CD1c-positive myeloid dendritic cell (primary cell): ENCODE data around the gene TRA2B.

Experiments used
- DNase-seq: peaks from one replicate; pipeline ENCODE4 v3.0.0-alpha.2; 2016; ENCODE audit errors: extremely low spot score

Gene TRA2B

DNA sequence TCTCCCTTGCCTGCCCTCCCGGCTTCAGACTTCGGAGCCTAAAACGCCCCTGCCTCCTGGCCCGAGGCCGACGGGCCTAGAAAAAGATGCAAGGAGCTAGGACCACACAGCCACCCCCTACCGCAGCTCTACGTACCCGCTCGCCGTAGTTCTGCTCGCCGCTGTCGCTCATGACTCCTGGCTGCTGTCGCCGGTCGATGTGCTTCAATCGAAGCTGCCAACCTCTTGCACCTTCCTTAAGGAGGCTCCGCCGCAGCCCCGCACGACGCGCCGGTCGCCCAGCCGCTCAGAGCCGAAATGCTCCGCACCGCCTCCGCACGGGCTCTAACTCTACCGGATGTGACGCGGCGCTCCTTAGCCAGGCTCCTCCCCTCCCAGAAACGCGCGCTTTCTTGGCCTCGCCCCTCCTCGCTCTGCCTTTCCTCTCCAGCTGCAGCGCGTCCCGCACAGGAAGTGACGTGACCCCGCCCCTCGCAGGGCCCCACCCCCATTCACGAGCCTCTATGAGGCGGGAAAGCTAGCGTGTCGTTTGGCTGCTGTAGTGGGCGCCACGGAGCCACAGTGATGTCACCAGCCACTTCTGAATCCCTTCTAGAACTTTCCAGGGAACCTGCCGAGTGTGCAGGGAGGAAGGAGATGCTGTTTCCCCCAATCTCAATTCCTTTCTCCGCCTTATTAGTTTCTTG, at the start of gene TRA2B:
TRA2B (minus strand) TSS at position 326 of the 686 bp plus-strand sequence; CDS start at position 172, 154 bp downstream.
- peak; percentile 99 for DNase-seq

DNA sequence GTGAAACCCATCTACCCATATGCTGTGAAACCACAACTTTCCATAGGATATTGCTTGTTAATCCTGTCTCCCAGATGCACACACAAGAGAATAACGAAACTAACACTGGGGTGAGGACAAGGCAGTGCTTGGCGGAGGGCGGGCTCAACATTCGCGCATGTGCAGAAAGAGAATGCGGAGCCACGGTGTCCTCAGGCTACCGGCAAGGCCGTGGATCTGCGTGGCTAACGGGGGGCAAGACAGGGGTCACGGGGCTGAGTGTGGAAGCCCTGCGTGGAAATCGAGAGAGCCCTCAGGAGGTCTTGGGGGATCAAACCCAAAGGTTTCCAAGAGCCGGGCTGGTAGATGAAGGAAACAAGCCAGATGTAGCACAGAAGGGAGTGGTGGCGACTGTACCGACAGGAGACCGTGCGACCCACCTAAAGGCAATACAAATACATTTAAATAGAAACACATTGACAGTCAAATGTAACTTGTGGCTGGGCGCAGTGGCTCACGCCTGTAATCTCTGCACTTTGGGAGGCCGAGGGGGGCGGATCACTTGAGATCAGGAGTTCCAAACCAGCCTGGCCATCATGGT, 48.5 kb upstream of the TRA2B start:
- no peak for DNase-seq

DNA sequence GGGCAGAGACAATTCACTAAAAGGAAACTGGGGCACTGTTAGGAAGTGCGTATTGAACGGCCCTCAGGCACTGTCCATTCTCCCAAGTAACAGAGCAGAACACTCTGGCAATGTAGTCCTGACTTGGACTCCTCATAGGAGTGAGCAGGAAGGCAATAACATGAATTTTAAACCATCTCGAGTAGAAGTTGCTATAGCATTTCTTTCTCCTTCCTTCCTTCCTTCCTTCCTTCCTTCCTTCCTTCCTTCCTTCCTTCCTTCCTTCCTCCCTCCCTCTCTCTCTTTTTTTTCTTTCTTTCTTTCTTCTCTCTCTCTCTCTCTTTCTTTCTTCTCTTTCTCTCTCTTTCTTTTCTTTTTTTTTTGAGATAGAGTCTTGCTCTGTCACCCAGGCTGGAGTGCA, 46.4 kb upstream of the TRA2B start:
- DNase-seq: no peak

DNA sequence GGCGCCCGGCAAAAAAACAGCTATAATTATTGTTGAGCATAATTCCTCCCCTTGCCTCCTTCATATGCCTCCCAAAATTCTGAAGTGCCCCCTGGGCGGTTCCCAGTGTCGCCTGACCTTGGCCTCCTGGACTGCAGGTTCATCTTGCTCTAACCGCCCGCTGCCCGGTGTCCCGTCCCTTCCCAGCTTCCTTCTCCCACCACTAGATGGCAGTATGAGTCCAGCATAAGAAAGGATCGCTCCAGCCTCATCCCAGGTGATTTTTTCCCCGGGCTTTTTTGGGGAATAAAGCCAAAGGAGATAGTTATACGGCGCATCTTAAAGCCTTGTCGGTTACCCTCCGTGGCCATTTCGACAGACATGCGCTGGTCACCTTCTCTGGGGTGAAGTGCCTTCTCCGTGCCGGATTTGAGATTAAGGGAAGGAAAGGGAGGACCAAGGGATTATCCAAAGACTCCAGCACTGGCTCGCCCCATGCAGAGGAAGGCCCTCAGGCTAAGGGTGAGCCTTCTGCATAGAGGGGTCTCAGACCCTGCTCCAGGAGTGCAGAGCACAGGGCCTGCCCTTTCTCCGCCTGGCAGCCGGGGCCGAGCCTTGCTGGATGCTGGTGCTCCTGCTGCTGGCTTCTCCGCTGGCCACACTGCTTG, 45.8 kb upstream of the TRA2B start:
- DNase-seq: peak; percentile 75

DNA sequence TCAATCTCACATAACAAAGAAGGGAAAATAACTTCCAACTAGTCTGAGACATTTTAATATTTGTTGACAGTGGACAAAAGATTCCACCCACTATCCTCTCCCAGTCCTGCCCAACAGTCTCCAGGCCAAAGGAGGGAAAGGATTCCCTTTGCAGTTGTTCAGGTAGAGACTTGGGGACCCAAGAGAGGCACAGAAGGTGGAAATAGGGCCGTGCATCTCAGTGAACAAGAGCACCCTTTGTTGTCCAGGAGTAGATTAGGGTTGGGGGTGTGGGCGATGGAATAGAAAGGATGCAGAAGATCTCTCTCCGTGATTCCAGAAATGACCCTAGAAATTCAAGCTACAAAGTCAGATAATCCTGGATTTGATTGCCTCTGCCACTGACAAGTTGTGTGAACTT, 44.8 kb upstream of the TRA2B start:
- DNase-seq: no peak

DNA sequence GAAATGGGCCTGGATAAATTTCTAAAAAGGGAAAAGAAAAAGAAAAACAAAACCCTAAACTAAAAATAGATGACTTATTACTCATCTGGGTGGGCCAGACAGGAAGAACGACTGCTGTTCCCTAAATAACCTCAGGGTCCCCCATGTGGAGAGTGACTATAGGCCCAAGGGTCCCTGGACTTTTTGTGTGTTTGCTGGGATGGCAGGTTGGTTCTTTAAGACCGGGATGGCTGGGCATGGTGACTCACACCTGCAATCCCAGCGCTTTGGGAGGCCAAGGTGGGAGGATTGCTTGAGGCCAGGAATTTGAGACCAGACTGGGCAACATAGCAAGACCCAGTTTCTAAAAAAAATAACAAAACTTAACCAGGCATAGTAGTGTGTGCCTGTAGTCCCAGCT, 43.8 kb upstream of the TRA2B start:
- DNase-seq: no peak

DNA sequence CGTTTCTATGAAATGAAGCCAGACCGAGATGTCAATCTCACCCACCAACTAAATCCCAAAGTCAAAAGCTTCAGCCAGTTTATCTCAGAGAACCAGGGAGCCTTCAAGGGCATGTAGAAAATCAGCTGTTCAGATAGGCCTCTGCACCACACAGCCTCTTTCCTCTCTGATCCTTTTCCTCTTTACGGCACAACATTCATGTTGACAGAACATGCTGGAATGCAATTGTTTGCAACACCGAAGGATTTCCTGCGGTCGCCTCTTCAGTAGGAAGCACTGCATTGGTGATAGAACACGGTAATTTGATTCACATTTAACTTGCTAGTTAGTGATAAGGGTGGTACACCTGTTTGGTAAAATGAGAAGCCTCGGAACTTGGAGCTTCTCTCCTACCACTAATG, 41.9 kb upstream of the TRA2B start:
- DNase-seq: no peak

DNA sequence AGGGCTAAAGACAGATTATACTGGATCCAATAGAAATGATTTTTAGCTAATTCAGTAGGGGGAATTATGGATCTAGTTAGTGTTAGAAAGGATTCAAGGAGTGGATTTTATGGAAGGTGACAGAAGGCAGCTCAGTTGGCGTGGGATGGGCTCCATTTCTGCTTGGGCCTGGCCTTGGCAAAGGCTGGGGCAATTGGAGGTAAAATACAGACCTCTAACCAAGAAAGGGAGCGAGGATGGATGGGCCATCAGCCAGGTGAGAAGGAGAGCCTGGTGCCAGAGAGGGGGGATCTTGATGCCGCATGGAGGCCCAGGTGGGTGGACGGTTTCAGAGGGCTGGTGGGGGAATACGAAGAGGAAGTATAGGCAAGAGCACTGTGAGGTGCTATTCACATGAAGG, 40.7 kb upstream of the TRA2B start:
- no peak for DNase-seq

DNA sequence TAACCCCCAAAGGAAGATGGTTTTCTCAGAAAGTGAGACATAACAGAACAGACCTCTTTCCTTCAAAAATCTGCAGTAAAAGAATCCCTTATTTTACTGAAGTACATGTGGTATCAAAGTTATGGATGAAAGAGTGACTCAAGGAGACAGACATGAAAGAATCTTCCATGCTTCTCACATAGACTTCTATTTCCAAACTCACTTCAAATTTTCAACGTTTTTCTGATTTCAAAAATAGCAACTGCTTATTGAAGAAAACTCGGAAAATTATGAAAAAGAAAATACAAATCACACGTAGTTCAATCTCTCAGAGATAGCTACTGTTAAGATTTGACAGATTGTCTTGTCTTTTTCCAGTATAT, 39.8 kb upstream of the TRA2B start:
- no peak for DNase-seq

DNA sequence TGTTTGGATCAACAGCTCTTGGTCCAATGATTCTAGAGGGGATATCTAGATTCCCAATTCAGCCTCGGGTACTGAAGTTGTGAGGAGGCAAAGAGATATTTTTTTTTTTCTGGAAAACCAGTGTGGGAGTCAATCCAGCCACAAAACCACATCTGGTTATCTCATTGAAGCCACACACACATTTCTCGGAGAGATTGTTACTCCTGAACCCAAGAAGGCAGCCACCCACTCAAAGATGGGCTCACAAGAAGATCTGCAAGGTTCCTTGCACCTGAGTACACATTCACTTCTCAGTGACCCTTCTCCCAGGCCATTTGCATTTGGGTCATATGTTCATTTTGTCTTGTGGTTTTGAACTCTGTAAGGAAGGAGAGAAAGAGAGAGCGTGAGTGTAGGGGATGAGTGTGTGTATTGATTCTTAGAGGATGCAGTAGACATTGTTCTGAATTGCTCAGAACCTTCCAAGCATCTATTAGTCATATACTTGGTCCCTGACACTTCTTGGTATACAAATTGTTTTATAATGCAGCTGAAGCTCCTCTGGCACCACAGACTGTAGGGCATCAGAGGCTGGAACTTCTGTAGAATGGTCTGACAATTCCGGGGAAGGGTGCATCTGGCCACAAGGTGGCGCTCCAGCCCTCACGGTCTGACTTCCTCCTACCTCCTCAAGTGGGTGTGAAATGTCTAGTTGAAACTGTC, 39.3 kb upstream of the TRA2B start:
- DNase-seq: peak; percentile 88

DNA sequence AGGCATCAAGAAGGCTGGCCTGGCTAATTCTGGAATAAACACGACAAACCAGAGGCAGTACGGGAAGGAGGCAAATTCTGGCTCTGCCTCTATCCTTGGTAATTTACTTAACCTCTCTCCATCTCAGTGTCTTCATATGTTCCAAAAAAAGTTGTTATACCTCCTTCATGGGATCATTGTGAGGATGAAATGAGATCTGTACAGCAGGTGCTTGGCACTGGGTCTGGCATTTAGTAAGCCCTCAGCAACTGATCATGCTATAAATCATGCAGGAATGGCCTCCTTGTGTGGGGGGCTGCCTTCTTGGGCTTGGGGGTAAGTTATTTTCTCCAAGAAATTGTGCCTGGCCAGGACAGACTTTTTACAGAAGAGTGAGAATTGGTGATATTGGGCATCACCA, 38.3 kb upstream of the TRA2B start:
- no peak for DNase-seq

DNA sequence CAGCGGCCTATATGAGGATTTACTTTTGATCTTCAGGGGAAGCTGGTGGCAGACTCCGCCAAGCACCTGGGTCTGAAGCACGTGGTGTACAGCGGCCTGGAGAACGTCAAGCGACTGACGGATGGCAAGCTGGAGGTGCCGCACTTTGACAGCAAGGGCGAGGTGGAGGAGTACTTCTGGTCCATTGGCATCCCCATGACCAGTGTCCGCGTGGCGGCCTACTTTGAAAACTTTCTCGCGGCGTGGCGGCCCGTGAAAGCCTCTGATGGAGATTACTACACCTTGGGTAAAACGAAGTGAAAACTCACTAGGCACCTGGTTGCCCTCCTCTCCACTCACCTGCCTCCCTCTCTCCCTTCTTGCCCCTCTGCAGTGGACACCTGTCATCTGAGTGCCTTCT, 33.8 kb upstream of the TRA2B start:
- DNase-seq: no peak

DNA sequence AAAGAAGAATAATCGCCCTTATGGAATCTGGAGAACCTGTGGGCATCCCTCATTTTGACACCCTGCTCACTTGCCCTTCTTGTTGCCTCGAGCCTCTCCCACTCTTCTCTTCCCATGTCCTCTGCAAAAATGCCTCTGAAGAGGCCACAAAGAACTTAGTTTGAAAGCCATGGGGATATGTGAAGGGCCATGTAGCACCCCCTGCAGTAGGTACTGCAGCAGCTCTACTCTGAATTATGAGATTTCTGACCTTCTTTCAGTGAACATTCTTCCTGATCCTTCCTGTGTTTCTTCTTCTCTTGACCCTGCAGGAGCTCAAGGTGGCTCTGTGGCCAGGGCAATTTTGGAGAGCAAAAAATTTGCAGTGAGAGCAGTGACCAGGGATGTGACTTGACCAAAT, 30.4 kb upstream of the TRA2B start:
- DNase-seq: no peak

DNA sequence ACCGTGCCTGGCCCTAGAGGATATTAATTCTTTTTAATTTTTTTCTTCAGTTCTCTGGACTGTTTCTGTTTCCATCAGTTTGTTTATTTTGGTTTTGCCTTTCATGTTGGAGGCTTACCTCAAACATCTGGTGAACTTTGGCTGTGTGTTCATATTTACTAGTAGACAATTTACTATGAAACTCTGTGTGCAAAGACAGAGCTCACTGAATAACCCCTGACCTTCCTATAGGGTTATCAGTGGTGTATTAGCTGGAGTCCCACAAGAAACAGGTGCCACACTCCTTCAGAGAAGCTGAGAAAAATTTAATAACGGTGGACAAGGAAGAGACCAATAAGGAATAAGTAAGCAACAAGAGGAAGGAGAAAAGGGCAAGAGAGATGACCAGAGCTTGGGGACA, 28.8 kb upstream of the TRA2B start:
- no peak for DNase-seq

DNA sequence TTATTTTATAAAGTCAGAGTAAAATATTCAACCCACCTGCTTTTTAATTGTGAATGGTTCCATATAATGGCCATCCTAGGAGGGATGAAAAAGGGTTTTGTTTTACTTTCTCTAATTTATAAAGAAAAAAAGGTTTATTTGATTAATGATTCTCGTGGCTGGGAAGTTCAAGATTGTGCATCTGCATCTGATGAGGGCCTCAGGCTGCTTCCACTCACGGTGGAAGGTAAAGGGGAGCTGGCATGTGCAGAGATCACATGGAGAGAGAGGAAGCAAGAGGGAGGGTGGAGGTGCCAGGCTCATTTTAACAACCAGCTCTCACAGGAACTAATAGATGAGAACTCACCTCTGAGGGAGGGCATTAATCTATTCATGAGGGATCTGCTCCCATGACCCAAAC, 27.7 kb upstream of the TRA2B start:
- no peak for DNase-seq

DNA sequence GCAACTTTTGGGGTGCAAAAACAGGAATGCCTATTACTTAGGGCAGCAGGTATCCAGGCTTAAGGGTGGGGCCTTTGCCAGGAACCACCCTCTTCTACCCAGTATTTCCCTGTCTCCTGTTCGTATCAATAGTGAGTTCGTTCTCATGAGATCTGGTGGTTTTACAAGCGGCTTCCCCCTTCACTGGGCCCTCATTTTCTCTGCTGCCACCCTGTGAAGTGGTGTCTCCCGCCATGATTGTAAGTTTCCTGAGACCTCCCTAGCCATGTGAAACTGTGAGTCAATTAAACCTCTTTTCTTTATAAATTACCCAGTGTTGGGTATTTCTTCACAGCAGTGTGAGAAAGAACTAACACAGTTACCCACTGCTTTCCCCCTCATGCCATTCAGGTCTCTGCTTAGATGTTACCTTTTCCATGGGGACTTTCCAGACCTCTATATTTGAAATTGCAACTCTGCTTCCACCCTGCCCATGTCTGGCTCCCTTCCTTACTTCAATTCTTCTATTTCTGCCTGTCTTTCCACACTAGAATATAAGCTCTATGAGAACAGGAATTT, 23.9 kb upstream of the TRA2B start:
- no peak for DNase-seq

DNA sequence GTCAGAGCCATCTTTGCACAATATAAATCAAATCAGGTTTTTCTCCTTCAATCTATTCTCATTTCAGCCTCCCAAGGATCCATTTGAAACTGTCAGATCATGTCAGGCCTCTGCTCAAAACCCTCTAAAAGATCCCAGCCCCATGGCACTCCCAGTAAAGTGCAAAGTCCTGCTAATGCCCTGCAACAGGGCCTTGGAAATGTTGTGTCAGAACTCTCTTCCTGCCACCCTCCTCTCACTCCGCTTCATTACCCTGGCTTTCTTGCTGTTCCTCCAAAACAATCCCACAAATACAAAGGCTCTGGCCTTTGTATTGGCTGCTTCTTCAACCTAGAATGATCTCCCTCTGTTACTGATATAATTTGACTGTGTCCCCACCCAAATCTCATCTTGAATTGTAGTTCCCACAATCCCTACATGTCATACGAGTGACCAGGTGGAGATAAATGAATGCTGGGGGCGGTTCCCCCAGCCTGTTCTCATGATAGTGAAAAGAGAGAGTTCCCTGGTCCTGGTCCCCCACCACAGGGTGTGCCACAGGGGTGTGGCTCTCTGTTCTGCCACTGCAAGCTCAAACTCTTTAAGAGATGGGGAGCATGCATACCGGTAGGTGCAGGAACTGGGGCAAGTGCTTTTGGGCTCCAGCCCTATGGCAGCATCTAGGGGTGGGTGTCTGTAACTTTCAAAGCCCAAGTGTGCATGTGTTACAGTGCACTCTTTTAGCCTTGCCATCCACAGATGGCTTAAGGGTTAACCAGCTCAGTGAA, 22.9 kb upstream of the TRA2B start:
- DNase-seq: no peak

DNA sequence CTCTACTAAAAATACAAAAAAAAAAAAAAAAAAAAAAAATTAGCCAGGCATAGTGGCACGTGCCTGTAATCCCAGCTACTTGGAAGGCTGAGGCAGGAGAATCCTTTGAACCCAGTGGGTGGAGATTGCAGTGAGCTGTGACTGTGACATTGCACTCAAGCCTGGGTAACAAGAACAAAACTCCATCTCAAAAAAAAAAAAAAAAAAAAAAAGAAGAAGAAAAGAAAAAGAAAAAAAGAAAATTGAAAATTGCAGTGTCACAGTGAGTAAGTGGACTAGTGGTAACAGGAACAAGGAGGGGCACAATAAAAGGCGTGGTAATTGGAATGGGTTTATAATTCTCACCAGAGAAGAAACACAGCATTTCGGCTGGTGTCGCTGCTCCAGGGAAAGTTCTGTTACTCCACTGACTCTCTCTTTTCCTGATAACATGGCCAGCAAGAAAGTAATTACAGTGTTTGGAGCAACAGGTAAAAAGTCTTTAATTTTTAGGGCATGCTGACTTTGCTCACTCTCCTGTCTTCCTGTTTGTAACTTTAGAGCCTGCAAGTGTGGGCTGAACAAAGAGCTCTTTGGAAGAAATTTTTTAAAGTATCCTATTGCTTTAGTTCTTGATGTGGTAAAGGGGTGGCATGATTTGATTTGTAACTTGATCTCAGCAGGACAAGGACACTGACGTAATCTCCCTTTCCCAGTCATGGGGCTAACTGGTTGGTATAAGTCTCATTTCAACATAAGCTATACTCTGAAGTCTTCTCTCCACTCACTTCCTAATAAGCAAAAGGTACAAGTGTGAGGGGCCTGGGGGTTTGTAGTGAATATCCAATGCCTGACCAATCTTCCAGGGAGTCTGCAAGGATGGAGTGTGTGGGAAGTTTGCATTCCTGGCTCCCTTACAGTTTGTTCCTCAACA, 22.1 kb upstream of the TRA2B start:
- peak; percentile 79 for DNase-seq

DNA sequence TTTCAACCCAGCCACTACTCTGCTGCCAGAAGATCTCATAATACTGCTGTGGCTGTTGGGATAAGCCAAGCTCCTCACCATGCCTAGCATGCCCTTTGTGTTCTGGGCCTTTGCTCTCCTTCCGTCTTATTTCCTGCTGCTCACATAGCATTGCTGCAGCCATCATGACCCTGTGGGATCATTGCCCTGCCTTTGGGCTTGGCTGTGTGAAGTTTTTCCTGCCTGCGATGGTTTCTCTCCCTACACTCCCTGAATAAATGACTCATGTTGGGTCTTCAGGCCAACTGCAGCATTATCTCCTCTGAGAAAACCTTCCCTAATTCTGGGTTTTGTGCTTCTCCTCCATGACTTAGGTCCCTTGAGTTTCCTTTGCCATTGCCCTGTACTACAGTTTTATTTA, 20.8 kb upstream of the TRA2B start:
- no peak for DNase-seq

DNA sequence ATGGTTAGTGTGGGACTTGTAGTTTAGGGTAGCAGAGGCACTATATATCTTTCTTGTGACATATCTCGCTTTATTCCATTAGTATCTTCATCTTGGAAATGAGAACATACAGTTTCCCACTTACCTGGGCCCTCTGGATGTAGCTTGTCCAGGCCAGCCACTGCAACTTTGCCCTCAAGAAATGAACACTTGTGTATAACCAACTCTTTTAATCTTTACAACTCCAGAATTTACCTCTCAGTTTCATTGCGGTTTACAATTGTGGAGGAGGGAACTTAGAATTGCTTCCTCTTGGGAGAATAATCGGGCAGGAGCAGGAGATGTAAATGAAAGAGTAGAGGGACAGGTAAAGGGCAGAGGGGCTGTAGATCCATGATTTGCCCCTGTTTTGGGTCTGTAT, 18.4 kb upstream of the TRA2B start:
- no peak for DNase-seq

DNA sequence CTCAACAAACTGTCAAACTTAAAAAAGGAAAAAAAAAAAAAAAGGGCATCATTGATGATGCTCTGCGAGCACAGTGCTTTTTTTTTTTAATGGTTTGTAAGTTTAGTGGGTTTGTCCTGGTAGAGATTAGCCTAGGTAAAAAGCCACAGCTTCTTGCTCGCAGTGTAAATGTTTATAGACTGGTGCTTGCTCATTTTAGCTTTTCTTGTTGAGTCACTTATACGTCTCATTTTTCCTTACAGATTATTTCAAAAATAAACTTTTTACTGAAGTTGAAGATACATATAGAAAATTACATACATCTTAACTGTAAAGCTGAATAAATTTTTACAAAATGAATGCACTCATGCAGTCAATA, 16.5 kb upstream of the TRA2B start:
- no peak for DNase-seq
